KMS-11 (cell line): ENCODE data around the gene A1BG.

Source experiments
- H2AFZ ChIP-seq: fragments of 200-600 bp; sonication (generic); 2 replicates; pipeline ENCODE4 v1.6.1; 2016; ENCODE audit warnings: antibody characterized with exemption, mixed run types, low read depth
- H3K27ac ChIP-seq: fragments of 200-600 bp; sonication (generic); 2 replicates; pipeline ENCODE4 v1.6.1; 2016; ENCODE audit warnings: mild to moderate bottlenecking, mixed run types
- H3K27me3 ChIP-seq: fragments of 200-600 bp; sonication (generic); 2 replicates; pipeline ENCODE4 v1.6.1; 2017; ENCODE audit warnings: mild to moderate bottlenecking, low read depth, mixed run types, moderate library complexity; ENCODE audit not compliant: insufficient read depth
- H3K36me3 ChIP-seq: fragments of 200-600 bp; sonication (generic); 2 replicates; pipeline ENCODE4 v1.6.1; 2017; ENCODE audit warnings: mild to moderate bottlenecking, mixed run types; ENCODE audit not compliant: insufficient read depth
- H3K4me1 ChIP-seq: fragments of 200-600 bp; sonication (generic); 2 replicates; pipeline ENCODE4 v1.6.1; 2016; ENCODE audit warnings: mild to moderate bottlenecking, low read depth, mixed run types; ENCODE audit not compliant: poor library complexity, severe bottlenecking
- H3K4me2 ChIP-seq: fragments of 200-600 bp; sonication (generic); 2 replicates; pipeline ENCODE4 v1.7.0; 2016; ENCODE audit warnings: mild to moderate bottlenecking, mixed run types
- H3K4me3 ChIP-seq: fragments of 200-600 bp; sonication (generic); IDR thresholded peaks from 2 replicates; pipeline ENCODE4 v1.6.1; 2017; ENCODE audit warnings: low read depth, low read length, mixed read lengths; ENCODE audit not compliant: insufficient read depth
- H3K79me2 ChIP-seq: fragments of 200-600 bp; sonication (generic); 2 replicates; pipeline ENCODE4 v1.6.1; 2016; ENCODE audit warnings: low read depth, mixed run types; ENCODE audit not compliant: insufficient read depth
- H3K9ac ChIP-seq: fragments of 200-600 bp; sonication (generic); 2 replicates; pipeline ENCODE4 v1.6.1; 2016; ENCODE audit warnings: mild to moderate bottlenecking, mixed run types
- H4K20me1 ChIP-seq: fragments of 200-600 bp; sonication (generic); 2 replicates; pipeline ENCODE4 v1.6.1; 2016; ENCODE audit warnings: mild to moderate bottlenecking, mixed run types; ENCODE audit not compliant: insufficient read depth
- CTCF ChIP-seq: fragments of 200-600 bp; sonication (generic); conservative IDR thresholded peaks from 2 replicates; pipeline ENCODE4 v1.6.1; 2017; ENCODE audit warnings: low read depth, mild to moderate bottlenecking, antibody characterized with exemption, low read length, moderate library complexity, mixed read lengths

Gene A1BG

GRCh38 chr19:58396691-58397532, 43.6 kb upstream of the A1BG start:
- TF ChIP-seq CTCF: no peak
- H2AFZ ChIP-seq: no peak overlapping the region
- peaks cover 9% of the 10 kb centered on the region; the same call in 1 of the 2 replicates for H3K36me3 ChIP-seq
- H3K4me2 ChIP-seq: no peak overlapping the region
- peaks cover 6% of the 10 kb centered on the region; the same call in 1 of the 2 replicates for H3K79me2 ChIP-seq
- peaks cover 11% of the 10 kb centered on the region for H3K4me1 ChIP-seq
- H3K9ac ChIP-seq: no peak overlapping the region
- H3K27ac ChIP-seq: no peak overlapping the region
- no peaks in the 10 kb centered on the region for H3K27me3 ChIP-seq
- H3K4me3 ChIP-seq: no peak overlapping the region
- H4K20me1 ChIP-seq: no peaks in the 10 kb centered on the region

- Histone ChIP-seq H3K9ac (no peak overlapping the region), H3K27ac (no peak overlapping the region), H3K4me2 (no peak overlapping the region), H4K20me1 (0 out of 2 replicates have a peak, but pooled peaks cover under 1% of the 10 kb centered on the region), H3K27me3 (no peaks in the 10 kb centered on the region), H2AFZ (no peak overlapping the region), H3K4me1 (peaks cover 13% of the 10 kb centered on the region), H3K4me3 (no peak overlapping the region), H3K79me2 (peaks cover 14% of the 10 kb centered on the region), H3K36me3 (peaks cover 10% of the 10 kb centered on the region; the same call in 1 of the 2 replicates)
- TF ChIP-seq CTCF: no peak
These were observed 42.8 kb upstream of the A1BG start for GRCh38 chr19:58395979-58396627.

- H4K20me1 ChIP-seq: peaks cover 8% of the 10 kb centered on the region; the same call in 1 of the 2 replicates
- H3K27me3 ChIP-seq: no peaks in the 10 kb centered on the region
- peaks cover 13% of the 10 kb centered on the region for H3K4me1 ChIP-seq
- no peak within 1 kb of the TSS for H3K4me3 ChIP-seq
- no peak within 1 kb of the TSS for H3K4me2 ChIP-seq
- TF ChIP-seq CTCF: no peak
- H3K36me3 ChIP-seq: peaks cover 14% of the 10 kb centered on the region; the same call in 1 of the 2 replicates
- no peak within 1 kb of the TSS for H3K9ac ChIP-seq
- no peak within 1 kb of the TSS for H2AFZ ChIP-seq
- H3K79me2 ChIP-seq: peaks cover 21% of the 10 kb centered on the region
- no peak within 1 kb of the TSS for H3K27ac ChIP-seq
These were observed 42.1 kb upstream of the A1BG start, which contains the start of gene RNF225 for GRCh38 chr19:58395220-58395978. RNF225 (plus strand) TSS chr19:58395656; CDS start chr19:58396090, 434 bp downstream.

- TF ChIP-seq CTCF: no peak
- Histone ChIP-seq H3K79me2 (peaks cover 27% of the 10 kb centered on the region), H3K27me3 (no peaks in the 10 kb centered on the region), H3K9ac (no peak overlapping the region), H3K4me3 (no peak overlapping the region), H4K20me1 (peaks cover 8% of the 10 kb centered on the region), H3K4me2 (no peak overlapping the region), H2AFZ (no peak overlapping the region), H3K27ac (no peak overlapping the region), H3K4me1 (peaks cover 18% of the 10 kb centered on the region), H3K36me3 (peaks cover 14% of the 10 kb centered on the region; the same call in 1 of the 2 replicates)
These were observed 41.5 kb upstream of the A1BG start for GRCh38 chr19:58394821-58395219.
